HG02610 (cell line): Measurements from ENCODE around the gene EML5.

Experiments
- ATAC-seq: cut with Tn5 transposase; IDR thresholded peaks from one replicate; pipeline ENCODE4 v1.9.1; 2021; ENCODE audit warnings: mild to moderate bottlenecking, moderate library complexity; ENCODE audit not compliant: unreplicated experiment

The EML5 gene

DNA sequence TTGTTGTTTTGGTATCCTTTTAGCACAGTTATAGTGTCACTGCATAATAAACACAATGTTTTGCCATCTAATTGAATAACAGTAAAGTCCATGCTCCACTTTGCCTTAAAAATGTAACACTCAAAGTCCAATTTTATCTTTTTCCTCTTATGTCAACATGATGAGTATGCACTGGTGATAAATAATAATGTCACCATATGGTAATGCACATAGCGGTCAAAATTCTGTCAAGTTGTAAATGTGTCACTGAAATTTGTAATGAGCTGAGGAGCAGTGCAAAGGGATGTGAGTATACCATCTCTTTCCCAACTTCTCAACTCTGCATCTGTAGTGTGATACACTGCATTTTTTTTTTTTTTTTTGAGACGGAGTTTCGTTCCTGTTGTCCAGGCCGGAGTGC is 65.7 kb downstream of the EML5 start:
- ATAC-seq, result no peak

GRCh38 chr14:88710709-88711108 is 82.0 kb downstream of the EML5 start:
- ATAC-seq, result no peak

DNA sequence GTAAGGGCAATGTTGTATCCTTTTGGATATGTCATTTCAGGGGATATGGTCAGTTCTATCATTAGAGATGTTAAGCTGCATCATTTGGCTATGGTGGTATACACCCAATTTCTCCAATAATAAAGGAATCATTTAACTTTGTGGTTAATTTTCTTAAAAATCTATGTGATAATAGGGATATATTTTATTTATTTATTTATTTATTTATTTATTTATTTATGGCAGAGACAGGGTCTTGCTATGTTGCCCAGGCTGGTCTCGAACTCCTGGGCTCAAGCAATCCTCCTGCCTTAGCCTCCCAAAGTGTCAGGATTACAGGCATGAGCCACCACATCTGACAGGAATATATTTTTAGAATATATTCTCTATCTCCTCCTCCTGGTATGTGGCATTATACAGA is 85.7 kb downstream of the EML5 start:
- no peak for ATAC-seq

GRCh38 chr14:88706425-88706824 is 86.3 kb downstream of the EML5 start:
- no peak for ATAC-seq

- ATAC-seq, result no peak
Observed at GRCh38 chr14:88698651-88699050, 94.1 kb downstream of the EML5 start.

DNA sequence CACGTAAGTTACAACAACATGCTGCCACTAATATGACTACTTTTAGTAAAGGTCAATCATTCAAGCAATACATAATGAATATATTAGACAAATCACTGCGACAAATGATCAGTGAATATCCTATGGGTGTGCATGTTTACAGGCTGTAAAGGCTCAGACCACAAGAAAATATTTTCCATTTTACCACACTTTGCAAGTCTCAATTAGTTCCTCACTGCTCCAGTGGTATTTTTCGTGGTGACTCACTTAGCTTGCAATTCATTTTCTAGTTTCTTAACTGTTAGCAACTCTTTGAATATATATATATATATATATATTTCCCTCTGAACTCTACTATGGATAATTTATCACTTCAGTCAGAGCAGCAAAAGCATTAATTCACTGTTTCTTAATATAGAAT is 96.9 kb downstream of the EML5 start:
- ATAC-seq, result no peak

GRCh38 chr14:88688386-88688785 is 104.4 kb downstream of the EML5 start:
- no peak for ATAC-seq

DNA sequence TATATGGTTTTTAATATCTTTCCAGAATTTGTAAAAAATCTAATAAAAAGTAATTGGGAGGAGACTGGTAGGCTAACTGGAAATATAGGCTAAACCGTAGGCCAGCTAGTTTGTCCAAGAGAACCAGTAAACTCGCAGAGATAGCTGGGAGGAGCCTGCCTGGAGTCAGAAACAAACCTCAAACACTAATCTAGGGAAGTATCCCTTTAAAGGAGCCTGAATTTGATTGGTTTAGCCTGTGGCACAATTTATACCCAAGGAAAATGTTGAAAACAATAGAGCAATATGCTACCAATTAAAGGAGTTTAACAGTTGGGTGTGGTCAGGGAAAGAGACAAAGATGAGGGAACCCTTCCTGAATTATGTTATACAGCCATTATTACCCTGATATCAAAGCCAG is 109.6 kb downstream of the EML5 start:
- no peak for ATAC-seq

DNA sequence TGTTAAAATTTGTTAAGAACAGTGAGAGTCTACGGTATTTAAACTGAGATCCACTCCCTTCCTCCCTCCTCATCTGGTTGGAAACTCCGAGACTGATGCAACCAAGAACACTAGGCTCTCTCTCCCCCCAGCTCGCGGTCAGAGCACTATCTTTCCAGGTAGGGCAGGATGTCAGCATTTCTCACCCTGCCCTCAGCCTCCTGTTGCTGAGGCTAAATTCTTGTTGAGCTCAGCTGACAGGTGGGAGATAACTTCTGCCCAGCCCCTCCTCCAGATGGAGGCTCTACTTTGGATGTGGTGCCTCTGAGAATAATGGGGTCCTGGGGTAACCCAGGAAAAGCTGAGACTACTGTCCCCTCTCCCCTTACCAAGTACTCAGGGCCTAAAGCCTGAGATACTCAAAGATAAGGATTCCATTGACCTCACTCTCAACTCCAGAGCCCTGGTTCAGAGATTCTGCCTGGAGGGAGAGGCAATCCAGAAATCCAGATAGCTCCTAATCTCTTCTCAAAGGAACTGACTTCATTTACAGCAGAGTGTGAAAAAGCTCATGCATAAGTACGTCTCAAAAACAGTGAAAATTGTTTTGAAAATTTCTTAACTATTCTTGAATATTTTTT is 110.1 kb downstream of the EML5 start:
- ATAC-seq, result no peak

DNA sequence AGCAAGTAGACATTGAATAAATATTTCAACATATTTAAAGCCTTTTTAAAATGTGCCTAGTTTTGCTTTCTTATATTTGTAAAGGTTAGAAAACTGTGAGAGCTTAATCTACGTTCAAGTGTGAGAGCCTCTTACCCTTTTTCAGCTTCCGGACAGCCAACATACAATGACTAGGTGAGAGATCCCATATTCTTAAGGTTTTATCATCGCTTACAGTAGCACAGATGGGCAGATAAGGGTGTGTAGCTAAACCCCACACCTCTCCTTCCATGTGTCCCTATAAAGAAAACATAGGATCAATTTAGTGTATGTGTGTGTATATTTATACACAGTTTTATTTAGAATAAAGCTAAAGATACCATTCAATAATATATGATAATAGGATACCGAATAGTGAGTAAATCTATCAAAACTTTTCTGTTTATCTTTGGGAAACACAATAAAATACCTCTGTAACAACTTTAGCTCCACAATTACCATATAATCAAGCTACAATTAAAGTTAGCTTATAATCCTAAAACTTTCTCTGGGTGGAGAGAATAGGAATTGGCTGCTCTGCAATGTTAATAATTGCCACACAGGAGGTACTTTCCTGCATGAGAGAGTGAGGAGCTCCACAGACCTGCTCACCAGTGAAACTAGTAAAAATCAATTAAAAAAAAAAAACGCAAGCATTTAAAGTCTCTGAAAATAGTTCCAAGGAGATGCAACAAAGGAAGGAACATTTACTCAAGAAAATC is 110.8 kb downstream of the EML5 start:
- no peak for ATAC-seq

DNA sequence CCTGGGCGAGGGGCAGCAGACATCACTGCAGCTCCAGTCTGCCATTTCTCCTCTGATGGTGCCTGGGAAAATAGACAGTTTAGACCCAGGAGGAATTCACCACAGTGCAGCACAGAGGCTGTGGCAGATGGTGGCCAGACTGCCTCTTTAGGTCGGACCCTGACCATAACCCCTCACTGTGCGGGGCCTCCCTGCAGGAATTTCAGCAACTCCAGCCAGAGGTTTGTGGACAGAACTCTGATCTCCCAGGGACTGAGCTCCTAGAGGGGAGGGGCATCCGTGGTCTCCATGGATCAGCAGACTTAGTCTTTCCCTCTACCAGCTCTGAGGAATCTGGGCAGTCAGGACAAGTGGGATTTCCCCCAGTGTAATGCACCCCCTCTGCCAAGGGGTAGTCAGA is 123.4 kb downstream of the EML5 start:
- no peak for ATAC-seq

GRCh38 chr14:88668448-88669116 is 124.2 kb downstream of the EML5 start:
- ATAC-seq, result peak; percentile 76

GRCh38 chr14:88667555-88668273 is 125.0 kb downstream of the EML5 start:
- ATAC-seq, result peak; percentile 79

DNA sequence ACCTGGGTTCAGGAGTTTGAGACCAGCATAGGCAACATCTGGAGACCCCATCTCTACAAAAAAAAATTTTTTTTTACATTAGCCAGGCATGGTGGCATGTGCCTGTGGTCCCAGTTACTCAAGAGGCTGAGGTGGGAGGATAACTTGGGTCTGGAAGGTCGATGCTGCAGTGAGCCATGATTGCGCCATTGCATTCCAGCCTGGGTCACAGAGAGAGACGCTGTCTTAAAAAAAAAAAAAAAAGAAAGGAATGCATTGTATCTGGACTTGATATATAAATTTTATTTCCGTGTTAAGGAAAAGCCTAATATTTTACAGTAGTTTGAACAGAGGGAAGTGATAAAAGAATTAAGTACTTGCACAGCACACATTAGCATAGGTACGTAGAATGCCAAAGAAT is 132.7 kb downstream of the EML5 start:
- no peak for ATAC-seq

- no peak for ATAC-seq
Observed at GRCh38 chr14:88639221-88639620, 153.5 kb downstream of the EML5 start.

GRCh38 chr14:88632512-88632911 is 160.2 kb downstream of the EML5 start:
- no peak for ATAC-seq

- no peak for ATAC-seq
Observed at GRCh38 chr14:88631091-88631490, 161.7 kb downstream of the EML5 start.

DNA sequence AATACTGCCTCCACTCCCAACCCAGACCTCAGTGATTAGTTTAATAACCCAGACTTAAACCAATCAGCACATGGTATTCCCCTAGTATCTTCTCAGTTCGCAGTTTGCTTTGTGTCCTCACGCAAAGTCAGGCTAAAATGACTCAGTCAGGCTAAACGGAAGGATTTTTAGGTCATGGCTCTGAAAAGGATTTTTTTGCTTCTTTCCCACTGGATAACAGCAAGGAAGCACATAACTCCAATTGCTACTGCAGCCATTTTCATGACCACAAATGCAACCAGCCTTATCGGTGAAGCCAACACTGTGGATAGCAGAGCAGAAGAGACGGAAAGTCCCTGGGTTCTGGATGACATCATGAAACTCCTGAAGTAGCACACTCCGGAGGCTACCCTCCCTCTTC is 162.2 kb downstream of the EML5 start:
- ATAC-seq, result no peak

GRCh38 chr14:88628462-88628861 is 164.3 kb downstream of the EML5 start:
- ATAC-seq, result no peak

DNA sequence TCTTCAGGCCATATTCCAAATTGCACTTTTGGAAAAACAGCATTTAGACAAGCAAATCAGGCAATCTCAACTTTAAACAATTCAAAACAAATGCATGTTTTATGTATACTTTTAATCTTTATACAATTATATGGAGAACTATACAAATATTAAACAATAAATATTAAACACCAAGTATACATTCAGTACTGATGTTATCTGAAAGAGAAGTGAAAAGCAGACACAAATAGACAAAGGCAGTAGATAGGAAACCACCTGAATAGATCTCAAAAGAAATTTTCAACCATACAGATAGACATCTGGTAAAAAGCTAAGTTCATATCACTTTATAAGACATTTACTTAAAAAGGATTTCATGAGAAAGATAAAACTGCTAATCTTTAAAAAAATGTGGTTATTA is 164.7 kb downstream of the EML5 start:
- ATAC-seq, result no peak

DNA sequence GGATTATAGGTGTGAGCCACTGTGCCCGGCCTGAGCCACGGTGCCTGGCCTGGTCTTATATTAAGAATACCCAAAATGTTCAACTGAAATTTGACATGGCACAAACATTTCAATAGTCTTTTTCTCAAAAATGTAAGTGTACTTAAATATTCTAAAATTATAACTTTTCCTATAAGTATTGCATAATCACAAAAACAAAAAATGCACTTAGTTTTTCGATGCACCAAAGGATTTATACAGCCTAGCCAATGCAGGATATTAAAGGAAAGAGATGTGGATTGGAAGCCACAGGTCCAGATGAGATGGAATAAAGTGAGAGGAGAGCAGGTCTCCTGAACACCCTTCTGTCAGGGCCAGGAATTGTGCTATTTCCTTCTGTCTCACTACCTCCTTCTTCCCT is 167.1 kb downstream of the EML5 start:
- no peak for ATAC-seq

- no peak for ATAC-seq
Observed at GRCh38 chr14:88621100-88621499, 171.7 kb downstream of the EML5 start.
